ENCODE results near the gene DYNLL2.

DNA sequence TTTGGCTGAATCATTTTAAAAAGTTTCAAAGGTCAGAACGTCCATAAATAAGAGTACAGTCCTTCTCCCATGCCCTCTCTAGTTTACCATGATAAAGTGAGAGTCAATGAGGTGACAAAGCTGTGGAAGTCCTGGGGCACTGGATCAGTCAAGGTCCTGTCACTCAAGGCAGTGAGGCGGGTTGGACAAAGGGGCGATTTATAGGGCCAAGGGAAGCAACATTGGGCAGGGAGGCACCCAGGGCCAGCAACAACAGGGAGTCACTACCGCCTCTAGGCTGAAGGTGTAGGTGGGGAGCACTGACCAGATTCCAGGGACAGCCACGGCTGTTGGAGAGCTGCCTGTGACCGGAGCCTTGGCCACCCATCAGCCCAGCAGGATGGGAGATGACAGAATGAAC is 28.6 kb upstream of the DYNLL2 start:
- TF ChIP-seq, protein P1, sequence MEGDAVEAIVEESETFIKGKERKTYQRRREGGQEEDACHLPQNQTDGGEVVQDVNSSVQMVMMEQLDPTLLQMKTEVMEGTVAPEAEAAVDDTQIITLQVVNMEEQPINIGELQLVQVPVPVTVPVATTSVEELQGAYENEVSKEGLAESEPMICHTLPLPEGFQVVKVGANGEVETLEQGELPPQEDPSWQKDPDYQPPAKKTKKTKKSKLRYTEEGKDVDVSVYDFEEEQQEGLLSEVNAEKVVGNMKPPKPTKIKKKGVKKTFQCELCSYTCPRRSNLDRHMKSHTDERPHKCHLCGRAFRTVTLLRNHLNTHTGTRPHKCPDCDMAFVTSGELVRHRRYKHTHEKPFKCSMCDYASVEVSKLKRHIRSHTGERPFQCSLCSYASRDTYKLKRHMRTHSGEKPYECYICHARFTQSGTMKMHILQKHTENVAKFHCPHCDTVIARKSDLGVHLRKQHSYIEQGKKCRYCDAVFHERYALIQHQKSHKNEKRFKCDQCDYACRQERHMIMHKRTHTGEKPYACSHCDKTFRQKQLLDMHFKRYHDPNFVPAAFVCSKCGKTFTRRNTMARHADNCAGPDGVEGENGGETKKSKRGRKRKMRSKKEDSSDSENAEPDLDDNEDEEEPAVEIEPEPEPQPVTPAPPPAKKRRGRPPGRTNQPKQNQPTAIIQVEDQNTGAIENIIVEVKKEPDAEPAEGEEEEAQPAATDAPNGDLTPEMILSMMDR (IDR thresholded peaks at IDR 0.05; ENCODE audit: low read length) = no peak
- TF ChIP-seq EZH2 (optimal IDR thresholded peaks at IDR 0.05; ENCODE audit: low read depth, low read length) = no peak

All from MM.1S (cell line).